Peyer's patch (tissue), 4 donors: ENCODE results near the gene PSPC1.

Experiments
- POLR2A ChIP-seq, 2 donors: fragments of 450-650 bp; IDR thresholded peaks; one replicate each; pipeline ENCODE4 v1.5.1; 2017; ENCODE audit warnings: antibody characterized with exemption in 2 of 2, mild to moderate bottlenecking in 2 of 2, moderate library complexity in 2 of 2
- TF ChIP-seq, protein P1 (sequence below), 6 experiments: fragments of 450-650 bp in 4 of 6; fragments of 200-600 bp in 2 of 6; sonication (generic) in 1 of 6; IDR thresholded peaks; one replicate each; pipeline ENCODE4 v1.5.1; 2017 to 2019; ENCODE audit warnings: antibody characterized with exemption in 6 of 6, mild to moderate bottlenecking in 3 of 6, moderate library complexity in 1 of 6

DNA sequence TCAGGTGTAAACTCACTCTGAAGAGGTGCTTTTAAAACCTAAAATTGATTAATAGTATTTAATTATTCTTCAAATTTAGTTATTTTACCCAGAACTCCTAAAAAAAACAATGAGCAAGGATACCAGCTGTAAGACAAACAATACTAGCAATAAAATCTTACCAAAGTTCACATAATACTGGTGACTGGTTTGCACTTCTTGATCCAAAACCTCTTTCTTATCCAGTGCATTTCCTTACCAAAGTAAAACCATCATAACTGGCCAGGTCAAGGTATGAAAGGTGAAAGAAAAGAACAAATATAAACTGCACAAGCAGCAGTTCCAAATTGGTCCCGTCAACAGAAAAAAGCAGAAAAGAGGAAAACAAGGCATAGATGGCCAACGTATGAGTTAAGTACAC is 62.7 kb downstream of the PSPC1 start:
- TF ChIP-seq, protein P1, sequence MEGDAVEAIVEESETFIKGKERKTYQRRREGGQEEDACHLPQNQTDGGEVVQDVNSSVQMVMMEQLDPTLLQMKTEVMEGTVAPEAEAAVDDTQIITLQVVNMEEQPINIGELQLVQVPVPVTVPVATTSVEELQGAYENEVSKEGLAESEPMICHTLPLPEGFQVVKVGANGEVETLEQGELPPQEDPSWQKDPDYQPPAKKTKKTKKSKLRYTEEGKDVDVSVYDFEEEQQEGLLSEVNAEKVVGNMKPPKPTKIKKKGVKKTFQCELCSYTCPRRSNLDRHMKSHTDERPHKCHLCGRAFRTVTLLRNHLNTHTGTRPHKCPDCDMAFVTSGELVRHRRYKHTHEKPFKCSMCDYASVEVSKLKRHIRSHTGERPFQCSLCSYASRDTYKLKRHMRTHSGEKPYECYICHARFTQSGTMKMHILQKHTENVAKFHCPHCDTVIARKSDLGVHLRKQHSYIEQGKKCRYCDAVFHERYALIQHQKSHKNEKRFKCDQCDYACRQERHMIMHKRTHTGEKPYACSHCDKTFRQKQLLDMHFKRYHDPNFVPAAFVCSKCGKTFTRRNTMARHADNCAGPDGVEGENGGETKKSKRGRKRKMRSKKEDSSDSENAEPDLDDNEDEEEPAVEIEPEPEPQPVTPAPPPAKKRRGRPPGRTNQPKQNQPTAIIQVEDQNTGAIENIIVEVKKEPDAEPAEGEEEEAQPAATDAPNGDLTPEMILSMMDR (IDR thresholded peaks at IDR 0.05): no peak
- no peak for TF ChIP-seq POLR2A (IDR thresholded peaks at IDR 0.05)
